GOT3 (cell line): ENCODE data around the gene PTGDS.

Experiments
- DNase-seq: peaks from one replicate; lab custom pipeline; 2025; ENCODE audit warnings: mixed read lengths; lab: John Stamatoyannopoulos, UW

The PTGDS gene

GRCh38 chr9:136973618-136974617 lies 3.4 kb upstream of the PTGDS start:
- no peak for DNase-seq

DNA sequence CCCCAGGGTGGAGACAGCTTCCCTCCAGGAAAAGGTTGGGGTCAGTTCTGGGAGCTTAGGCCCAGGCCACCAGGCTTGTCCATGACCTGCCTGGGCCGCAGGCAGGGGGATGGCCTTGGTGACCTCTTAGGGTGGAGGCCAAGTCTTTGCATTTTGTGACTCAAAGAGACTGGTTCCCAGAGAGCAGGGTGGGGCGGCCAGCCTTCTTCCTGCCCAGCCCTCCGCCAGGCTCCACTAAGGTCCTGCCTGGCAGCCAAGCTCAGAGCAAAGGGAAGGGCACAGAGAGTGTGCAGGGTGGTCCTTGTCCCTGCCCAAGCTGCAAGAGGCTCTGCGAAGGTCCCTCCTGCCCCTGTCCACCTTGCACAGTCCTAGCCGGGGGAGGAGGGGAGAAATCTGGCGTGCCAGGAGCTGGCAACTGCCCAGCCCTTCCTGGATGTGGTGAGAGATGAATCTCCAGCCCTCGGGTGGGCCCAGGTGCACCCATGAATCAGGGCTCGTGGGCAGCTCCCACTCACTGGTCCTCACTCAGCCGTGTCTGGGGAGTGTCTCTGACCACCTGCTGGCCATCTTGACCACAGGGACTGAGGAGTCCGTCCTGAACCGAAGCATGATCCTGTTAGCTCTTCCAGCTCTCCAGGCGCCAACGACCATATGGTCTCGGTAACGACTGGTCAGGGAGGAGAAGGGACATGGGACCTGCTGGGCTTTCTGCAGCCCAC lies 2.3 kb upstream of the PTGDS start:
- no peak for DNase-seq

DNA sequence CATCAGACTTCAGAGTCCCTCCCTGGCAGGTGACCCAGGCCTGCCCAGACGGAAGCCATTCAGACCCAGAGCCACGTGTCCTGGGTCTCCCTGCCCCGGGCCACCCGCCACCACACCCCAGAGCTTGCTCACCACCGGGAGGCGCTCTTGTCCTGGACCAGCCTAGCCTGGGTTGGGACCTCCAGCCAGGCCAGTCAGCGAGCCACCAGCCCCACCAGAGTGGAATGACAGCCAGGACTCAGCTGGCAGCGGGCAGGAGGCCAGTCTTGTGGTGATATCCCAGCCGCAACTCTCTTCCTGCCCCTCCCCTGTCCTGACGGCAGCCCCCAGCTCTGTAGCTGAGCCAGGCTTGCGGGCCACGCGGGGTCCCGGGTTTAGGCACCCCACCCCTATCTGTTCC lies 1.7 kb upstream of the PTGDS start:
- DNase-seq = no peak

- DNase-seq = no peak
These were observed 357 bp downstream of the PTGDS start for GRCh38 chr9:136977649-136978072.

- DNase-seq = no peak
These were observed 965 bp downstream of the PTGDS start for GRCh38 chr9:136978073-136978864.

DNA sequence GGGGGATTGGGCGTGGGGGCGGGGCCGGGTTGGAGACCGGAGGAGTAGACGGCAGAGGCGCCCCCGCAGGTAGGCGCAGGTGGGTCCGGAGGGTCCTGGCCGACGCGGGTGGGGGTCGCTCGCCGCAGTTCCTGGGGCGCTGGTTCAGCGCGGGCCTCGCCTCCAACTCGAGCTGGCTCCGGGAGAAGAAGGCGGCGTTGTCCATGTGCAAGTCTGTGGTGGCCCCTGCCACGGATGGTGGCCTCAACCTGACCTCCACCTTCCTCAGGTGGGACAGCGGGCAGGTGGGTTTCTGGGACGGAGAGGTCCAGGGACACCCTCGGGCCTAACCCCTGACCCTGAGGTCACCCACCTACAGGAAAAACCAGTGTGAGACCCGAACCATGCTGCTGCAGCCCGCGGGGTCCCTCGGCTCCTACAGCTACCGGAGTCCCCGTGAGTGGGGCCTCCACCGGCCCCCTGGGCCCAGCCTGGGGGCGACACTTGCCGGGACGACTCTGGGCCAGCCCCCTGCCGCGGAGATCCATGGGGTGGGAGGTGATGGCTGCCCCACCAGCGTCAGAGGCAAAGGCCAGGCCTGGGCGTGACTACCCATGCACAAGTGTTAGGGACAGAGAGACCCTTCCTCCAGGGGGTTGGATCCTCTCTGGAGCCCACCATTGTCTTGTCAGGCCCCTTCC lies 1.7 kb downstream of the PTGDS start:
- DNase-seq = no peak

GRCh38 chr9:136979769-136980587 lies 2.7 kb downstream of the PTGDS start:
- no peak for DNase-seq

GRCh38 chr9:136980669-136981478 lies 3.6 kb downstream of the PTGDS start:
- no peak for DNase-seq

DNA sequence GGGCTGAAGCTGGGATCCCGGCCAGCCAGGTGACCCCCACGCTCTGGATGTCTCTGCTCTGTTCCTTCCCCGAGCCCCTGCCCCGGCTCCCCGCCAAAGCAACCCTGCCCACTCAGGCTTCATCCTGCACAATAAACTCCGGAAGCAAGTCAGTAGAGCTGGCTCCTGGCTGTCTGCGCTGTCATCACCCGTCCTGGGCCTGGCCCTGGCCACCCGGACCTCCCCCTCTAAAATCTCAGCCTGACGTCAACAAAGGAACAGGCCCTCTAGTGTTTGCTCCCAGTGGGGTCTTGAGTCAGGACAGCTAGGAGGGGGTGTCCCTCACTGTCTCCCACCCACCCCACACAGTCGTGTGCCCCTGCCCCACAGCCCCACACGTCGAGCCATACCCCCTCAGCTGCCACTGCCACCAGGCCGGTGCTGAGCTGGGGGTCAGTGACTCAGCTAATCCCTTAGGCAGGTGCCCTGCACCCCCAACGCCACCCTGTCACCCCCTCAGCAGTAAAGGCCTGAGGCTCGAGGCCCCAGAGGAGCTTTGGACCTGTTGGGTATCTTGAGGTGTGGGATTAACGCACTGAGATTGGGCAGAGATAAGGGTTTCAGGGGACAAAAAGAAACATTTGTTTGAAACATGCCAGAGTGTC lies 4.4 kb downstream of the PTGDS start:
- DNase-seq = no peak

DNA sequence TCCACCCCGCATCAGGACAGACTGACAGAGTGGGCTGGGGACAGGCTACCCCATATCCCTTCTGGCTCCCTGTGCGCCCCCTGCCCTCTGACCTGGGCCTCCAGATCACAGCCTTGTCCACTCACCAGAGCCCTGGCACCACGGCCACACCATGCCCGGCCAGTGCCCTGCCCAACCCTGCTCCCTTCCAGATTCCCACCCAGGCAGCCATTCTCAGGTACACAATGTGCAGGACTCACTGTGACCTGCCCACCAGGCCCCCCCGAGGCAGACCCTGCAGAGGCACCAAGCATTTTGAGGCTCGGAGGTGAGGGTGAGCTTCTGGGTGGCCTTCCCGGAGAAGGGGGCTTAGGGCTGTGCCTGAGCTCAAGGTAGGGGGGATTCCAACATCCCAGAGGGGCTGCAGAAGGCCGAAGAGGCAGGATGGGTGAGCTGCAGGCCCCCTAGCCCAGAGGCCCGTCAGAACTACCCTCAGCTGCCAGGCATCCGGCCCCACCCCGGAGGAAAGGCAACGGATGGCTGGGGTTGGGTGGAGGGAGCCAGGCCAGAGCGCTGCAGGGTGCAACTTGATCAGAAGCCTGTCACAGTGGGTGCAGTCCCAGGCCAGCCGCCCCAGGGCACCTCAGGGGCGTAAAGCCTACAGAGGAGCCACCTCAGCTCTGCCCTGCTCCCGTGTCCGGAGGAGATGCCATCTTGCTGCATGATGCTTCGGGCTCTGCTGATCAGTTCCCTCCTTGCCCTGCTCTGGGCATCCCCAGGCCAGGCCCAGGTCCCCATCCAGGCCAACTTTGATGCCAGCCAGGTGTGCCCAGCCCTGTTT lies 5.1 kb downstream of the PTGDS start, which contains the start of gene LCNL1:
TSS of gene LCNL1 (plus strand) at position 762 of the 820 bp plus-strand sequence. CDS start 594 bp downstream, outside the sequence.
- no peak for DNase-seq

DNA sequence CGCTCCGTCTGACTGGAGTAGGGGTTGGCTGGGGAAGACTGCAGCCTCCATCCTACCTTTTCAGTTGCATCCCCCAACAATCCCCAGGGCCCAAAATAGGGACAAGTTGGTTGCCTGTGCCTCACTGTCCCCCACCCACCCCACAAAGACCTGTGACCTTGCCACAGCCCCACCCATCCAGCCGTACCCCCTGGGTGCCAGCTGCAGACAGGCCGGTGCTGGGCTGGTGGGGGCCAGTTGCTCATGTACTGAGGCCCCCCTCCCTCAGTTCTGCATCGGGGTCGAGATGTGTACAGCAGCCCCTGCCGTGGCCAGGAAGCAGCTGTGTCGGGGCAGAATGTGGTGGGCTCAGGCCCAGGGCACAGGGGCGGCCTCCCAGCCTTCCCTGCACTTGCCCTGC lies 5.9 kb downstream of the PTGDS start:
- DNase-seq = no peak

- DNase-seq = no peak
These were observed 6.5 kb downstream of the PTGDS start for GRCh38 chr9:136983656-136984314.

DNA sequence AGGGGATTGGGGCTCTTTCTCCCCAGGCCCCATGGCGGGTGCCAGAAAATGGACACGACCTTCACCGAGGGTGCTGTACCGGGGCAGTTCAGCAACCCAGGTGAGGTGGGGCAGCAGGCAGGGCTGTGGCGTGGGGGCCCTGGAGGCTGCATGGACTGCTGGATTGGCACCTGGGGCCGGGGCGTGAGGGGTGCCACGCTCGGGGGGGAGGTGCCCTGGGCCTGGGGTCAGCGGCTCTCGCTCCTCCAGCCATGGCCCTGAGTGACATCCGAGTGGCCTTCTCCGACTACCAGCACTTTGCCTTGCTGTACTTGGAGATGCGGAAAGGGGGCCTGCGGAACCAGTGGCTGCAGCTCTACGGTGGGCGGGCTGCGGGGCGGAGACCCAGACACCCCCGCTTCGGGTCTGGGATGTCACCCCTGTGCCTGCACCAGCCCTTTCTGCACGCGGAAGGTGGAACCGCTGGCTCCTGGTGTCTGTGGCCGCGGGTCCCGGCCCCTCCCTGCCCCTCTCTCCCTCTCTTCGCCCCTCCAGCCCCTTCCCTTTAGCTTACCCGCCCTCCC lies 7.2 kb downstream of the PTGDS start:
- no peak for DNase-seq

- no peak for DNase-seq
These were observed 7.8 kb downstream of the PTGDS start for GRCh38 chr9:136985027-136985602.

- no peak for DNase-seq
These were observed 8.5 kb downstream of the PTGDS start for GRCh38 chr9:136985853-136986252.

DNA sequence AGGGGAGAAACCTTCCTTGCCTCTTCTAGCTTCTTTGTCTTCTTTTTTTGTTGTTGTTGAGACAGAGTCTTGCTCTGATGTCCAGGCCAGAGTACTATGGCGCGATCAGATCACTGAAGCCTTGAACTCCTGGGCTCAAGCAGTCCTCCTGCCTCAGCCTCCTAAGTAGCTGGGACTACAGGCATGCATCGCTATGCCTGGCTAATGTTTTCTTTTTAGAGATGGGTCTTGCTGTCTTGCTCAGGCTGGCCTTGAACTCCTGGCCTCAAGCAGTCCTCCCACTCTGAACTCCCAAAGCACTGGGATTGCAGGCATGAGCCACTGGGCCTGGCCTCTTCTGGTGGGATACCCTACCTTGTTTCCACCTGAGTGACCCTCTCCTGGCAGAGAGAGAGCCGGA lies 11.6 kb downstream of the PTGDS start:
- no peak for DNase-seq
